HEK293 (cell line): Measurements from ENCODE around the gene LRRFIP1.

Experiments
- BCL11B ChIP-seq: fragments of 450-650 bp; formaldehyde crosslinking; IDR thresholded peaks from 2 replicates; pipeline ENCODE4 v1.5.1; 2016; ENCODE audit warnings: low read depth, missing biosample characterization, missing genetic modification characterization
- MEIS1 ChIP-seq: sonication (generic); formaldehyde crosslinking; IDR thresholded peaks from 2 replicates; pipeline ENCODE4 v1.8.1; 2022; ENCODE audit warnings: missing genetic modification reagents, mild to moderate bottlenecking, borderline replicate concordance
- MZF1 ChIP-seq: fragments of 450-650 bp; formaldehyde crosslinking; IDR thresholded peaks from 2 replicates; pipeline ENCODE4 v1.5.1; 2017; ENCODE audit warnings: missing biosample characterization, missing genetic modification characterization, borderline replicate concordance
- OVOL3 ChIP-seq: fragments of 450-650 bp; formaldehyde crosslinking; IDR thresholded peaks from 2 replicates; pipeline ENCODE4 v1.5.1; 2016; ENCODE audit warnings: missing biosample characterization, missing genetic modification characterization
- ZBTB17 ChIP-seq: fragments of 450-650 bp; formaldehyde crosslinking; IDR thresholded peaks from 2 replicates; pipeline ENCODE4 v1.5.1; 2016; ENCODE audit warnings: missing biosample characterization, missing genetic modification characterization
- ZNF155 ChIP-seq: fragments of 450-650 bp; formaldehyde crosslinking; IDR thresholded peaks from 2 replicates; pipeline ENCODE4 v1.5.1; 2016; ENCODE audit warnings: missing biosample characterization, missing genetic modification characterization
- ZNF24 ChIP-seq: fragments of 450-650 bp; formaldehyde crosslinking; IDR thresholded peaks from 2 replicates; pipeline ENCODE4 v1.5.1; 2016; ENCODE audit warnings: missing biosample characterization, missing genetic modification characterization
- ZNF324 ChIP-seq: fragments of 450-650 bp; formaldehyde crosslinking; IDR thresholded peaks from 2 replicates; pipeline ENCODE4 v1.5.1; 2016; ENCODE audit warnings: missing biosample characterization, missing genetic modification characterization
- ZNF391 ChIP-seq: fragments of 450-650 bp; formaldehyde crosslinking; IDR thresholded peaks from 2 replicates; pipeline ENCODE4 v1.5.1; 2016; ENCODE audit warnings: low read depth, missing biosample characterization, missing genetic modification characterization, borderline replicate concordance
- ZNF416 ChIP-seq: fragments of 450-650 bp; formaldehyde crosslinking; IDR thresholded peaks from 2 replicates; pipeline ENCODE4 v1.5.1; 2016; ENCODE audit warnings: missing biosample characterization, missing genetic modification characterization
- ZNF501 ChIP-seq: fragments of 450-650 bp; formaldehyde crosslinking; IDR thresholded peaks from 2 replicates; pipeline ENCODE4 v1.5.1; 2016; ENCODE audit warnings: missing biosample characterization, missing genetic modification characterization
- ZNF555 ChIP-seq: fragments of 450-650 bp; formaldehyde crosslinking; conservative IDR thresholded peaks from 2 replicates; pipeline ENCODE4 v1.5.1; 2017; ENCODE audit warnings: missing biosample characterization, mild to moderate bottlenecking, missing genetic modification characterization, inconsistent platforms
- ZNF624 ChIP-seq: fragments of 450-650 bp; formaldehyde crosslinking; IDR thresholded peaks from 2 replicates; pipeline ENCODE4 v1.5.1; 2017; ENCODE audit warnings: missing biosample characterization, missing genetic modification characterization
- ZNF629 ChIP-seq: fragments of 450-650 bp; formaldehyde crosslinking; IDR thresholded peaks from 2 replicates; pipeline ENCODE4 v1.5.1; 2017; ENCODE audit warnings: missing biosample characterization, missing genetic modification characterization
- ZNF654 ChIP-seq: fragments of 450-650 bp; formaldehyde crosslinking; IDR thresholded peaks from 2 replicates; pipeline ENCODE4 v1.5.1; 2016; ENCODE audit warnings: low read depth, missing biosample characterization, missing genetic modification characterization
- ZNF791 ChIP-seq: fragments of 450-650 bp; formaldehyde crosslinking; IDR thresholded peaks from 2 replicates; pipeline ENCODE4 v1.5.1; 2016; ENCODE audit warnings: missing biosample characterization, missing genetic modification characterization
- ZNF792 ChIP-seq: fragments of 450-650 bp; formaldehyde crosslinking; IDR thresholded peaks from 2 replicates; pipeline ENCODE4 v1.5.1; 2016; ENCODE audit warnings: missing biosample characterization, missing genetic modification characterization
- TF ChIP-seq, protein P1 (sequence below): fragments of 450-650 bp; formaldehyde crosslinking; IDR thresholded peaks from 2 replicates; pipeline ENCODE4 v1.5.1; 2016; ENCODE audit warnings: missing biosample characterization, missing genetic modification characterization
- TF ChIP-seq, protein P2 (sequence below): fragments of 450-650 bp; formaldehyde crosslinking; conservative IDR thresholded peaks from 2 replicates; pipeline ENCODE4 v1.5.1; 2016; ENCODE audit warnings: low read depth, missing biosample characterization, missing genetic modification characterization
- TF ChIP-seq, protein P3 (sequence below): fragments of 450-650 bp; formaldehyde crosslinking; IDR thresholded peaks from 2 replicates; pipeline ENCODE4 v1.5.1; 2016; ENCODE audit warnings: missing biosample characterization, missing genetic modification characterization
- TF ChIP-seq, protein P4 (sequence below): fragments of 450-650 bp; formaldehyde crosslinking; IDR thresholded peaks from 2 replicates; pipeline ENCODE4 v1.5.1; 2016; ENCODE audit warnings: missing biosample characterization, missing genetic modification characterization
- TF ChIP-seq, protein P5 (sequence below): fragments of 450-650 bp; formaldehyde crosslinking; IDR thresholded peaks from 2 replicates; pipeline ENCODE4 v1.5.1; 2016; ENCODE audit warnings: missing biosample characterization, missing genetic modification characterization, borderline replicate concordance
- TF ChIP-seq, protein P6 (sequence below): fragments of 450-650 bp; formaldehyde crosslinking; IDR thresholded peaks from 2 replicates; pipeline ENCODE4 v1.5.1; 2017; ENCODE audit warnings: missing biosample characterization, missing genetic modification characterization
- TF ChIP-seq, protein P7 (sequence below): fragments of 450-650 bp; formaldehyde crosslinking; IDR thresholded peaks from 2 replicates; pipeline ENCODE4 v1.5.1; 2016; ENCODE audit warnings: missing biosample characterization, missing genetic modification characterization

Gene LRRFIP1

DNA sequence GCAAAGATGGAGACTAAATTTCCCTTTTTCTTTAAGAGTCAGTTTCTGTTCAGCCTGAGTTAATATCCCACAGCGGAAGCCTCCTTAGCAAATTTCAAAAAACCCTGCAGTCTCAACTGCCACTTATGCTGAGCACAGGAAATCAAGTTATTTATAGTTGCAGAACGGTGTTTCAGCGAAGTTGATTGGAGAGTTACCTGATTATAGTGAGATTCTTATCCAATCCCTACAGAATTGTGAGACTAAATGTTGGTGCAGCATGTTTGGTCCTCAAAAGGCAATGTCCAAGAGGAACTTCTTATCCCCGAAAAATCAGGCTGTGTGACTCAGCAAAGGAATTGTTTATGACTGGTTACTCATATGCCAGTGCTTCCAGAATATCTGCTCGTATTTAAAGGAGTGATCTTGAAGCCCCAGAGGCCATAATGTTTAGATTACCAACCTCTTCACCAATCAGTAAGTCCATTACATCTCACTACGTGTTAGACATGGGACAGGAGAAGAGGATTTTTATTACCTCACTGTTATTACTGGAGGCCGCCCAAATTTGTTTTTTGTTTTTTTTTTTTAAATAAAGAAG lies 67.9 kb downstream of the LRRFIP1 start (continued):
- TF ChIP-seq, protein P1, sequence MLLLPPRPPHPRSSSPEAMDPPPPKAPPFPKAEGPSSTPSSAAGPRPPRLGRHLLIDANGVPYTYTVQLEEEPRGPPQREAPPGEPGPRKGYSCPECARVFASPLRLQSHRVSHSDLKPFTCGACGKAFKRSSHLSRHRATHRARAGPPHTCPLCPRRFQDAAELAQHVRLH (tag by site-specific recombination), result peak; percentile 54; the same call in 1 of the 2 replicates
- 0 out of 2 replicates have a peak, but pooled peaks have one; percentile 44 for TF ChIP-seq MZF1 (tag by site-specific recombination)
- TF ChIP-seq ZNF391 (tag by site-specific recombination), result peak; percentile 38; the same call in 1 of the 2 replicates
- TF ChIP-seq, protein P2, sequence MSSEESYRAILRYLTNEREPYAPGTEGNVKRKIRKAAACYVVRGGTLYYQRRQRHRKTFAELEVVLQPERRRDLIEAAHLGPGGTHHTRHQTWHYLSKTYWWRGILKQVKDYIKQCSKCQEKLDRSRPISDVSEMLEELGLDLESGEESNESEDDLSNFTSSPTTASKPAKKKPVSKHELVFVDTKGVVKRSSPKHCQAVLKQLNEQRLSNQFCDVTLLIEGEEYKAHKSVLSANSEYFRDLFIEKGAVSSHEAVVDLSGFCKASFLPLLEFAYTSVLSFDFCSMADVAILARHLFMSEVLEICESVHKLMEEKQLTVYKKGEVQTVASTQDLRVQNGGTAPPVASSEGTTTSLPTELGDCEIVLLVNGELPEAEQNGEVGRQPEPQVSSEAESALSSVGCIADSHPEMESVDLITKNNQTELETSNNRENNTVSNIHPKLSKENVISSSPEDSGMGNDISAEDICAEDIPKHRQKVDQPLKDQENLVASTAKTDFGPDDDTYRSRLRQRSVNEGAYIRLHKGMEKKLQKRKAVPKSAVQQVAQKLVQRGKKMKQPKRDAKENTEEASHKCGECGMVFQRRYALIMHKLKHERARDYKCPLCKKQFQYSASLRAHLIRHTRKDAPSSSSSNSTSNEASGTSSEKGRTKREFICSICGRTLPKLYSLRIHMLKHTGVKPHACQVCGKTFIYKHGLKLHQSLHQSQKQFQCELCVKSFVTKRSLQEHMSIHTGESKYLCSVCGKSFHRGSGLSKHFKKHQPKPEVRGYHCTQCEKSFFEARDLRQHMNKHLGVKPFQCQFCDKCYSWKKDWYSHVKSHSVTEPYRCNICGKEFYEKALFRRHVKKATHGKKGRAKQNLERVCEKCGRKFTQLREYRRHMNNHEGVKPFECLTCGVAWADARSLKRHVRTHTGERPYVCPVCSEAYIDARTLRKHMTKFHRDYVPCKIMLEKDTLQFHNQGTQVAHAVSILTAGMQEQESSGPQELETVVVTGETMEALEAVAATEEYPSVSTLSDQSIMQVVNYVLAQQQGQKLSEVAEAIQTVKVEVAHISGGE (tag by site-specific recombination), result 0 out of 2 replicates have a peak, but pooled peaks have one; percentile 21
- no peak for TF ChIP-seq ZNF501 (tag by site-specific recombination)
- 0 out of 2 replicates have a peak, but pooled peaks have one; percentile 31 for TF ChIP-seq ZNF324
- peak; percentile 40; the same call in 1 of the 2 replicates for TF ChIP-seq OVOL3
- no peak for TF ChIP-seq MEIS1 (CRISPR knock-in tag)
- no peak for TF ChIP-seq ZNF654 (tag by site-specific recombination)
- peak; percentile 81 for TF ChIP-seq ZBTB17 (tag by site-specific recombination)
- TF ChIP-seq, protein P3, sequence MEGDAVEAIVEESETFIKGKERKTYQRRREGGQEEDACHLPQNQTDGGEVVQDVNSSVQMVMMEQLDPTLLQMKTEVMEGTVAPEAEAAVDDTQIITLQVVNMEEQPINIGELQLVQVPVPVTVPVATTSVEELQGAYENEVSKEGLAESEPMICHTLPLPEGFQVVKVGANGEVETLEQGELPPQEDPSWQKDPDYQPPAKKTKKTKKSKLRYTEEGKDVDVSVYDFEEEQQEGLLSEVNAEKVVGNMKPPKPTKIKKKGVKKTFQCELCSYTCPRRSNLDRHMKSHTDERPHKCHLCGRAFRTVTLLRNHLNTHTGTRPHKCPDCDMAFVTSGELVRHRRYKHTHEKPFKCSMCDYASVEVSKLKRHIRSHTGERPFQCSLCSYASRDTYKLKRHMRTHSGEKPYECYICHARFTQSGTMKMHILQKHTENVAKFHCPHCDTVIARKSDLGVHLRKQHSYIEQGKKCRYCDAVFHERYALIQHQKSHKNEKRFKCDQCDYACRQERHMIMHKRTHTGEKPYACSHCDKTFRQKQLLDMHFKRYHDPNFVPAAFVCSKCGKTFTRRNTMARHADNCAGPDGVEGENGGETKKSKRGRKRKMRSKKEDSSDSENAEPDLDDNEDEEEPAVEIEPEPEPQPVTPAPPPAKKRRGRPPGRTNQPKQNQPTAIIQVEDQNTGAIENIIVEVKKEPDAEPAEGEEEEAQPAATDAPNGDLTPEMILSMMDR (tag by site-specific recombination), result no peak
- TF ChIP-seq ZNF155 (tag by site-specific recombination), result no peak
- TF ChIP-seq, protein P4, sequence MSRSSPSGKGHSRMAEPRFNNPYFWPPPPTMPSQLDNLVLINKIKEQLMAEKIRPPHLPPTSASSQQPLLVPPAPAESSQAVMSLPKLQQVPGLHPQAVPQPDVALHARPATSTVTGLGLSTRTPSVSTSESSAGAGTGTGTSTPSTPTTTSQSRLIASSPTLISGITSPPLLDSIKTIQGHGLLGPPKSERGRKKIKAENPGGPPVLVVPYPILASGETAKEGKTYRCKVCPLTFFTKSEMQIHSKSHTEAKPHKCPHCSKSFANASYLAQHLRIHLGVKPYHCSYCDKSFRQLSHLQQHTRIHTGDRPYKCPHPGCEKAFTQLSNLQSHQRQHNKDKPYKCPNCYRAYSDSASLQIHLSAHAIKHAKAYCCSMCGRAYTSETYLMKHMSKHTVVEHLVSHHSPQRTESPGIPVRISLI (tag by site-specific recombination), result peak; percentile 89
- no peak for TF ChIP-seq ZNF416 (tag by site-specific recombination)
- TF ChIP-seq, protein P5, sequence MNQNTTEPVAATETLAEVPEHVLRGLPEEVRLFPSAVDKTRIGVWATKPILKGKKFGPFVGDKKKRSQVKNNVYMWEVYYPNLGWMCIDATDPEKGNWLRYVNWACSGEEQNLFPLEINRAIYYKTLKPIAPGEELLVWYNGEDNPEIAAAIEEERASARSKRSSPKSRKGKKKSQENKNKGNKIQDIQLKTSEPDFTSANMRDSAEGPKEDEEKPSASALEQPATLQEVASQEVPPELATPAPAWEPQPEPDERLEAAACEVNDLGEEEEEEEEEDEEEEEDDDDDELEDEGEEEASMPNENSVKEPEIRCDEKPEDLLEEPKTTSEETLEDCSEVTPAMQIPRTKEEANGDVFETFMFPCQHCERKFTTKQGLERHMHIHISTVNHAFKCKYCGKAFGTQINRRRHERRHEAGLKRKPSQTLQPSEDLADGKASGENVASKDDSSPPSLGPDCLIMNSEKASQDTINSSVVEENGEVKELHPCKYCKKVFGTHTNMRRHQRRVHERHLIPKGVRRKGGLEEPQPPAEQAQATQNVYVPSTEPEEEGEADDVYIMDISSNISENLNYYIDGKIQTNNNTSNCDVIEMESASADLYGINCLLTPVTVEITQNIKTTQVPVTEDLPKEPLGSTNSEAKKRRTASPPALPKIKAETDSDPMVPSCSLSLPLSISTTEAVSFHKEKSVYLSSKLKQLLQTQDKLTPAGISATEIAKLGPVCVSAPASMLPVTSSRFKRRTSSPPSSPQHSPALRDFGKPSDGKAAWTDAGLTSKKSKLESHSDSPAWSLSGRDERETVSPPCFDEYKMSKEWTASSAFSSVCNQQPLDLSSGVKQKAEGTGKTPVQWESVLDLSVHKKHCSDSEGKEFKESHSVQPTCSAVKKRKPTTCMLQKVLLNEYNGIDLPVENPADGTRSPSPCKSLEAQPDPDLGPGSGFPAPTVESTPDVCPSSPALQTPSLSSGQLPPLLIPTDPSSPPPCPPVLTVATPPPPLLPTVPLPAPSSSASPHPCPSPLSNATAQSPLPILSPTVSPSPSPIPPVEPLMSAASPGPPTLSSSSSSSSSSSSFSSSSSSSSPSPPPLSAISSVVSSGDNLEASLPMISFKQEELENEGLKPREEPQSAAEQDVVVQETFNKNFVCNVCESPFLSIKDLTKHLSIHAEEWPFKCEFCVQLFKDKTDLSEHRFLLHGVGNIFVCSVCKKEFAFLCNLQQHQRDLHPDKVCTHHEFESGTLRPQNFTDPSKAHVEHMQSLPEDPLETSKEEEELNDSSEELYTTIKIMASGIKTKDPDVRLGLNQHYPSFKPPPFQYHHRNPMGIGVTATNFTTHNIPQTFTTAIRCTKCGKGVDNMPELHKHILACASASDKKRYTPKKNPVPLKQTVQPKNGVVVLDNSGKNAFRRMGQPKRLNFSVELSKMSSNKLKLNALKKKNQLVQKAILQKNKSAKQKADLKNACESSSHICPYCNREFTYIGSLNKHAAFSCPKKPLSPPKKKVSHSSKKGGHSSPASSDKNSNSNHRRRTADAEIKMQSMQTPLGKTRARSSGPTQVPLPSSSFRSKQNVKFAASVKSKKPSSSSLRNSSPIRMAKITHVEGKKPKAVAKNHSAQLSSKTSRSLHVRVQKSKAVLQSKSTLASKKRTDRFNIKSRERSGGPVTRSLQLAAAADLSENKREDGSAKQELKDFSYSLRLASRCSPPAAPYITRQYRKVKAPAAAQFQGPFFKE (tag by site-specific recombination), result no peak
- no peak for TF ChIP-seq ZNF792 (tag by site-specific recombination)
- TF ChIP-seq ZNF555 (tag by site-specific recombination), result no peak
- TF ChIP-seq, protein P6, sequence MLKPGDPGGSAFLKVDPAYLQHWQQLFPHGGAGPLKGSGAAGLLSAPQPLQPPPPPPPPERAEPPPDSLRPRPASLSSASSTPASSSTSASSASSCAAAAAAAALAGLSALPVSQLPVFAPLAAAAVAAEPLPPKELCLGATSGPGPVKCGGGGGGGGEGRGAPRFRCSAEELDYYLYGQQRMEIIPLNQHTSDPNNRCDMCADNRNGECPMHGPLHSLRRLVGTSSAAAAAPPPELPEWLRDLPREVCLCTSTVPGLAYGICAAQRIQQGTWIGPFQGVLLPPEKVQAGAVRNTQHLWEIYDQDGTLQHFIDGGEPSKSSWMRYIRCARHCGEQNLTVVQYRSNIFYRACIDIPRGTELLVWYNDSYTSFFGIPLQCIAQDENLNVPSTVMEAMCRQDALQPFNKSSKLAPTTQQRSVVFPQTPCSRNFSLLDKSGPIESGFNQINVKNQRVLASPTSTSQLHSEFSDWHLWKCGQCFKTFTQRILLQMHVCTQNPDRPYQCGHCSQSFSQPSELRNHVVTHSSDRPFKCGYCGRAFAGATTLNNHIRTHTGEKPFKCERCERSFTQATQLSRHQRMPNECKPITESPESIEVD (tag by site-specific recombination), result peak; percentile 94
- no peak for TF ChIP-seq ZNF624 (tag by site-specific recombination)
- peak; percentile 86 for TF ChIP-seq ZNF629 (tag by site-specific recombination)
- no peak for TF ChIP-seq BCL11B (tag by site-specific recombination)
- TF ChIP-seq, protein P7, sequence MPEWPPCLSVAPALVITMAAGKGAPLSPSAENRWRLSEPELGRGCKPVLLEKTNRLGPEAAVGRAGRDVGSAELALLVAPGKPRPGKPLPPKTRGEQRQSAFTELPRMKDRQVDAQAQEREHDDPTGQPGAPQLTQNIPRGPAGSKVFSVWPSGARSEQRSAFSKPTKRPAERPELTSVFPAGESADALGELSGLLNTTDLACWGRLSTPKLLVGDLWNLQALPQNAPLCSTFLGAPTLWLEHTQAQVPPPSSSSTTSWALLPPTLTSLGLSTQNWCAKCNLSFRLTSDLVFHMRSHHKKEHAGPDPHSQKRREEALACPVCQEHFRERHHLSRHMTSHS, result no peak
- peak; percentile 82; the same call in 1 of the 2 replicates for TF ChIP-seq ZNF24 (tag by site-specific recombination)
- TF ChIP-seq ZNF791 (tag by site-specific recombination), result no peak
